Hepatocyte (in vitro differentiated cells): ENCODE measurements around the gene HSPA1A.

Experiments
- EZH2 ChIP-seq: fragments of 200-600 bp; sonication (generic); IDR thresholded peaks from 2 replicates; pipeline ENCODE4 v1.6.1; 2016; ENCODE audit warnings: antibody characterized with exemption, mild to moderate bottlenecking, borderline replicate concordance
- TF ChIP-seq, protein P1 (sequence below): fragments of 200-600 bp; sonication (generic); IDR thresholded peaks from 2 replicates; pipeline ENCODE4 v1.5.1; 2016; ENCODE audit warnings: antibody characterized with exemption, mild to moderate bottlenecking; ENCODE audit not compliant: poor library complexity

- no peak for TF ChIP-seq EZH2
- TF ChIP-seq, protein P1, sequence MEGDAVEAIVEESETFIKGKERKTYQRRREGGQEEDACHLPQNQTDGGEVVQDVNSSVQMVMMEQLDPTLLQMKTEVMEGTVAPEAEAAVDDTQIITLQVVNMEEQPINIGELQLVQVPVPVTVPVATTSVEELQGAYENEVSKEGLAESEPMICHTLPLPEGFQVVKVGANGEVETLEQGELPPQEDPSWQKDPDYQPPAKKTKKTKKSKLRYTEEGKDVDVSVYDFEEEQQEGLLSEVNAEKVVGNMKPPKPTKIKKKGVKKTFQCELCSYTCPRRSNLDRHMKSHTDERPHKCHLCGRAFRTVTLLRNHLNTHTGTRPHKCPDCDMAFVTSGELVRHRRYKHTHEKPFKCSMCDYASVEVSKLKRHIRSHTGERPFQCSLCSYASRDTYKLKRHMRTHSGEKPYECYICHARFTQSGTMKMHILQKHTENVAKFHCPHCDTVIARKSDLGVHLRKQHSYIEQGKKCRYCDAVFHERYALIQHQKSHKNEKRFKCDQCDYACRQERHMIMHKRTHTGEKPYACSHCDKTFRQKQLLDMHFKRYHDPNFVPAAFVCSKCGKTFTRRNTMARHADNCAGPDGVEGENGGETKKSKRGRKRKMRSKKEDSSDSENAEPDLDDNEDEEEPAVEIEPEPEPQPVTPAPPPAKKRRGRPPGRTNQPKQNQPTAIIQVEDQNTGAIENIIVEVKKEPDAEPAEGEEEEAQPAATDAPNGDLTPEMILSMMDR = peak; percentile 34
These were observed 8.7 kb upstream of the HSPA1A start, which contains the start of gene LSM2 for GRCh38 chr6:31806470-31807272.
